Caco-2 (cell line): ENCODE results near the gene PRLHR. TPM values are rescaled to one million over a fixed set of nuclear protein-coding genes. Genes with fewer than 3 reads are reported as not detected.

Source experiments
- BruUV-seq: library from RNA; stranded (reverse); fragments of 400-500 nt; replicated peaks from 2 replicates; lab custom pipeline; 2021; lab: Mats Ljungman, UMichigan
- CTCF ChIA-PET: fragments of 300-600 bp; sonication (Branson Sonifier 250); formaldehyde crosslinking; loops from one replicate; lab custom pipeline; 2022; ENCODE audit warnings: antibody characterized with exemption; lab: Charles Lee
- POLR2A ChIA-PET: fragments of 300-600 bp; sonication (Branson Sonifier 250); formaldehyde crosslinking; loops from one replicate; lab custom pipeline; 2022; ENCODE audit warnings: antibody characterized with exemption; lab: Charles Lee
- DNase-seq, 2 experiments: peaks; one replicate each; pipeline versions ENCODE4 v3.0.0 to v3.0.0-alpha.2; 2020 to 2022
- H3K27me3 ChIP-seq: replicated peaks from 2 replicates; pipeline ENCODE4 v1.6.0; 2011; ENCODE audit warnings: low read length; ENCODE audit not compliant: control insufficient read depth, insufficient read depth
- H3K36me3 ChIP-seq: 2 replicates; pipeline ENCODE4 v1.5.1; 2011; ENCODE audit warnings: low read length; ENCODE audit not compliant: control insufficient read depth, insufficient read depth
- H3K4me1 ChIP-seq: fragments of 250-450 bp; sonication (Bioruptor Pico); 2 replicates; pipeline ENCODE4 v1.5.1; 2020; ENCODE audit warnings: mild to moderate bottlenecking
- H3K4me3 ChIP-seq: 2 replicates; pipeline ENCODE4 v1.5.1; 2011; ENCODE audit warnings: low read depth, mild to moderate bottlenecking, control low read depth, low read length
- H3K9me3 ChIP-seq: fragments of 250-450 bp; sonication (Bioruptor Pico); 2 replicates; pipeline ENCODE4 v1.5.1; 2020; ENCODE audit warnings: mild to moderate bottlenecking, moderate library complexity
- H3K27ac Mint-ChIP-seq: one replicate; pipeline ENCODE4 v1.8.0; 2022; ENCODE audit warnings: mixed read lengths; ENCODE audit not compliant: unreplicated experiment
- H3K27me3 Mint-ChIP-seq: one replicate; pipeline ENCODE4 v1.8.0; 2022; ENCODE audit warnings: mixed read lengths; ENCODE audit not compliant: insufficient read depth, unreplicated experiment
- H3K36me3 Mint-ChIP-seq: one replicate; pipeline ENCODE4 v1.8.0; 2022; ENCODE audit warnings: mild to moderate bottlenecking, mixed read lengths; ENCODE audit not compliant: insufficient read depth, unreplicated experiment
- H3K4me1 Mint-ChIP-seq: one replicate; pipeline ENCODE4 v1.8.0; 2022; ENCODE audit warnings: low read depth, mixed read lengths; ENCODE audit not compliant: unreplicated experiment
- H3K4me3 Mint-ChIP-seq: one replicate; pipeline ENCODE4 v1.8.0; 2022; ENCODE audit warnings: mild to moderate bottlenecking, moderate library complexity, mixed read lengths; ENCODE audit not compliant: unreplicated experiment
- H3K9me3 Mint-ChIP-seq: one replicate; pipeline ENCODE4 v1.8.0; 2022; ENCODE audit warnings: mixed read lengths; ENCODE audit not compliant: unreplicated experiment
- CTCF ChIP-seq, 2 experiments: fragments of 200-600 bp in 1 of 2; IDR thresholded peaks; 1 replicate in 1 of 2; 2 replicates in 1 of 2; pipeline versions ENCODE4 v1.5.1 to v1.8.0; 2011 to 2022; ENCODE audit warnings: antibody characterized with exemption in 1 of 2, control low read depth in 1 of 2, inconsistent platforms in 1 of 2, low read depth in 1 of 2, low read length in 1 of 2, mild to moderate bottlenecking in 1 of 2, moderate library complexity in 1 of 2; ENCODE audit not compliant: insufficient read depth in 1 of 2, severe bottlenecking in 1 of 2, unreplicated experiment in 1 of 2
- intact Hi-C: fragments of 100-400 bp; cut with micrococcal nuclease; formaldehyde crosslinking; loops from one replicate; pipeline ENCODE4 v1.10.0; 2022; ENCODE audit not compliant: unreplicated experiment
- total RNA-seq: library from RNA; stranded (reverse); gene quantifications from 2 replicates; pipeline ENCODE4 v1.2.3, GENCODE V29; 2022

PRLHR gene
- total RNA-seq, 1 experiment from 2014 or later, result not detected

DNA sequence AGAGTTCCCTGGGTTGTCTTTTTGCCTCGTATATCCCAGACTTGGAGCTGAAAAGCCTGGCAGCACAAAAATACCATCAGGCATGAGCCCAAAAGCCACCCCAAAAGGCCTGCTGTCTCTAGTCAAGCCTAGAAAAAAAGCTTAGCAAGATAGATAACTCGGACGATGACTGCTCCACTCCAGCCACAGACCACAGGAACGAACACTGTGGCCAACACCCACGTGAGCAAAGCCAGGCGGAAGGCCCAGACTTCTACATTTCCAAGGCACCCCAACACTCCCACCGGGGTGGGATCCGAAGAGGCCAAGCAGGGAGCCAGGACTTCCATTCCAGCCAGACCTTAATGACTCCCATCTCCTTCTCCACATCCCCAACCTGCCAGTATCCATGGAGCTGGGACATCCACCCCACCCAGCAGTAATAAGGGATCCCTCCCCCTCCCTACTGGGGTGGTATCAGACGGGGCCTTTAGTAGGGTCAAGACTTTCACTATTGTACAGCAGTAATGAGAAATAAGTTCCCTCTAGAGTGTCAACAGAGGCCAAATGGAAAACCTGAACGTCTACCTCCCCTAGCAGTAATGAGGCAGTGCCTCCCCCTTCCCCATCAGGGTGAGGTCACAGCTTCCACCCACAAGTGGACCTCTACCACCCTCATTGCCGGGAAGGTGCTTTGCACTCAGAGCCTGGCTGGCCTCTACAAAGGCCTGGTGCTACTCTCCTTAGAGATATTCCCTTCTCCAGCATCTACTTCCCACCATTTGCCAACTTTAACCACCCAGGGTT is 23.0 kb downstream of the PRLHR start:
- no peaks in the 10 kb centered on the region for H3K36me3 ChIP-seq
- Mint-ChIP-seq H3K4me3 (no peak overlapping the region), H3K27me3 (peaks cover 4% of the 10 kb centered on the region), H3K27ac (no peak overlapping the region), H3K36me3 (no peaks in the 10 kb centered on the region), H3K9me3 (no peaks in the 10 kb centered on the region), H3K4me1 (no peaks in the 10 kb centered on the region)
- H3K4me3 ChIP-seq, result no peak overlapping the region
- ChIA-PET CTCF (no interaction called here), POLR2A (no interaction called here)
- DNase-seq, result no peak
- intact Hi-C loops, result no loop called here
- BruUV-seq, result no TSS peak
- no peaks in the 10 kb centered on the region for H3K4me1 ChIP-seq
- no peak for TF ChIP-seq CTCF (IDR thresholded peaks at IDR 0.05; ENCODE audit: insufficient read depth in 1 of 2, low read depth in 1 of 2, low read length in 1 of 2, severe bottlenecking in 1 of 2, unreplicated experiment in 1 of 2)
- H3K27me3 ChIP-seq, result no peaks in the 10 kb centered on the region
- H3K9me3 ChIP-seq, result no peaks in the 10 kb centered on the region

GRCh38 chr10:118571123-118571522 is 24.3 kb downstream of the PRLHR start:
- intact Hi-C loops, result no loop called here
- no peaks in the 10 kb centered on the region for H3K27me3 ChIP-seq
- H3K9me3 ChIP-seq, result no peaks in the 10 kb centered on the region
- Mint-ChIP-seq H3K4me1 (no peaks in the 10 kb centered on the region), H3K4me3 (no peak overlapping the region), H3K27me3 (peaks cover 4% of the 10 kb centered on the region), H3K36me3 (no peaks in the 10 kb centered on the region), H3K9me3 (no peaks in the 10 kb centered on the region), H3K27ac (no peak overlapping the region)
- no peak for TF ChIP-seq CTCF (IDR thresholded peaks at IDR 0.05; ENCODE audit: insufficient read depth in 1 of 2, low read depth in 1 of 2, low read length in 1 of 2, severe bottlenecking in 1 of 2, unreplicated experiment in 1 of 2)
- BruUV-seq, result no TSS peak
- no peak for DNase-seq
- CTCF ChIA-PET, result no interaction called here
- H3K4me1 ChIP-seq, result no peaks in the 10 kb centered on the region
- POLR2A ChIA-PET, result no interaction called here
- H3K4me3 ChIP-seq, result no peak overlapping the region
- H3K36me3 ChIP-seq, result no peaks in the 10 kb centered on the region

DNA sequence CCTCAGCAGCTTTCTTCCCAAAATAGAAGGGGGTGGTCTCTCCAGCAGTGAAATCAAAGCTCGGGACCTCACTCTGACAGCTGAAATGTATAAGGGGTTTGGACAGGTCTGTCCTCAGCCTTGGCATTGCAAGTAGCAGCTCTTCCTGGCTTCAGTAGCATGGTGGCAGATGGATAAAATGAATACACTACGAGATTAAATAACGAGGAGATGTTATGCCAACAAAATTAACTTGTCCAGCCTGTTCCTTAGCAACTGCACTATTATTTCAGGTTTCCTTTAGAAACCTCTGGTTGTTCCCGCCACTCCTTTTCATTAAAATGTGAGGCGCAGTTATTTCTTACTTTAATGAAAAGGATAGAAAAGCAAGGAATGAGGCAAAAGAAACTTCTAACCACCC is 24.9 kb downstream of the PRLHR start:
- Histone ChIP-seq H3K36me3 (no peaks in the 10 kb centered on the region), H3K4me1 (no peaks in the 10 kb centered on the region), H3K27me3 (no peaks in the 10 kb centered on the region), H3K4me3 (no peak overlapping the region), H3K9me3 (no peaks in the 10 kb centered on the region)
- ChIA-PET CTCF (no interaction called here), POLR2A (no interaction called here)
- Mint-ChIP-seq H3K9me3 (no peaks in the 10 kb centered on the region), H3K27ac (no peak overlapping the region), H3K4me1 (no peaks in the 10 kb centered on the region), H3K36me3 (no peaks in the 10 kb centered on the region), H3K4me3 (no peak overlapping the region), H3K27me3 (peaks cover 4% of the 10 kb centered on the region)
- BruUV-seq, result no TSS peak
- no peak for DNase-seq
- no peak for TF ChIP-seq CTCF (IDR thresholded peaks at IDR 0.05; ENCODE audit: insufficient read depth in 1 of 2, low read depth in 1 of 2, low read length in 1 of 2, severe bottlenecking in 1 of 2, unreplicated experiment in 1 of 2)
- intact Hi-C loops, result no loop called here
